HG03108 (cell line): ENCODE data around the gene ADAMTS4.

ENCODE experiments used
- ATAC-seq: cut with Tn5 transposase; IDR thresholded peaks from one replicate; pipeline ENCODE4 v1.9.1; 2021; ENCODE audit warnings: moderate library complexity; ENCODE audit not compliant: unreplicated experiment

ADAMTS4 gene

DNA sequence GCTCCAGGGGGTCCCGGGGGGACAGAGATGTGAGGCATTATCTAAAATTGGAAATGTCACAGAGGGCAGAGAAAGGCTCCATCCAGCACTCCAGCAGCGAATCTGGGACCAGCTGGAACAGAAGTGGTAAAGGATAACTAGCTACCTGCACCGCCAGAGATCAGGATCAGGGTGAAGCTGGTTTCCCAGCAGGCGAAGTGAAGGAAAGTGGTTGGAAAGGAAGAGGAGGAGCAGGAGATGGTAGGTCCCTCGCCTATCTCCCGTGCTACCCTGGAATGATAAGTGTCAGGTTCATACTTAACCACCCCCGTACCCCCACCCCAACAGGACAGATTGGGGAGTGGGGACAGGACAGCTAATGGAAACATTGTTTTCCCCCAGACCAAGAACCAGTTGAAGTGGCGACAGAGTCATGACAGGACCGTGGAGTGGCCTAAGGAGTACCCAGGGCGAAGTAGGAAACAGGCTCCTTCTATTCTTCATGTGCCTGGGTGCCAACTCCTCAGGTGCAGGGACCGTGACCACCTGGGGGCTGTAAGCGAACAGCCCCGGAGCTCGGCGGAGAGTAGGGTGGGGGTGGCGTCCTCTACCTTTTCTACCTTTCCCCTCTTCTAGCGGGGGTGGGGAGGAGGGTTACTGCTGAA, 22.3 kb downstream of the ADAMTS4 start:
- no peak for ATAC-seq

- ATAC-seq: no peak
These were observed 22.9 kb downstream of the ADAMTS4 start for GRCh38 chr1:161175771-161176453.

DNA sequence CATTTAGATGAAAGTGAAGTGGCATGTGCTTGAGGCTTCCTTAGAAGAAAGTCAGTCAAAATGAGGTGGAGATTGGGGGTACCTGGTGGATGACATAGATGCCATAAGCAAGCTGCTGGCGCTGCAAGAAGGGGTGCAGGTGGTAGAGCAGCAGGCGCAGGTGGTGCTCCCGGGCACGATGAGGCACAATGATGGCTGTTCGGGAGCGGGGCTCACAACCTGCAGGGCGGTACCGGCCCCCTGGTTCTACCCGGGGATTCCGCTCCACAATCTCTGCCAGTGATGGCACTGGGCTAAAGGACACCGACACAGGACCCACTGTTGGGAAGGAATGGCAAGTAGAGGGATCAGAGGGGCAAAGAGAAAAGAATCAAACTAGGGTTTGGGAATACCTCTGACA, 23.9 kb downstream of the ADAMTS4 start:
- no peak for ATAC-seq

DNA sequence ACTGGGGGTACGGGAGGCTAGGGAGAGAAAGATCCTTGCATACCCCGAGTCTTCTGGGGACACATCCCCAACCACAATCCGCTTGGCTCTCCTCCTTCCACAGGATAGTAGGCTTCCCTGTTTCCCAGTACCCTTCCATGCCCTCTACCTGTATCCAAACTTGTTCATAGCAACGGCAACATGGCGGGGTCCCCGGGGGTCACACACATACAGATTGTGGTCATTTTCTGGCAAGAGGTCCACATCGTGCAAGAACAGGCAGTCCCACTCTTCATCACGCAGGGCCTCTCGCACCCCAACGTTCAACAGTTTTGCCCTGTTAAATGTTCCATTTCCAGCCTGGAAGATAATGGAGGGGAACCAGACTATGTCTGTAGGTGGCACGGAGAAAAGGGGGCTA, 25.1 kb downstream of the ADAMTS4 start:
- no peak for ATAC-seq

- ATAC-seq: no peak
These were observed 26.0 kb downstream of the ADAMTS4 start for GRCh38 chr1:161172776-161173376.

GRCh38 chr1:161172349-161172748, 26.5 kb downstream of the ADAMTS4 start:
- no peak for ATAC-seq

DNA sequence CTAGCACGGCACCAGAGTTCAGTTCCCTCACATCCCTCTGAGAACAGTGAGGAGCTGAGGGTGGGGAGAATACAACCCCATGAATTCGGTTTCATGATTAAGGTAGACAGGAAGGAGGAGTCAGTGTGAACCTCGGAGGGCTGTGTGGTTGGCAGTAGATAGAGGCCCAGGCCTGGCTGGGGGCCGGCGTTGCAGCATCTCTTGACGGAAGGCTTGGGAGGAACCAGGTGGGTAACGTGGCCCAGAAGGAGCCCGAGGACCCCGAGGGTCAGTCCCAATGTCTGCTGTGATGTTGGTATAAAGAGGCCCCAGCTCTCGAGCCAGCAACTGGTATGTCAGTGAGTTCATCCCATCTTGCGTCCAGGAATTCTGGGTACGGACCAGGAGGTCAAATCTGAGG, 27.2 kb downstream of the ADAMTS4 start:
- no peak for ATAC-seq

DNA sequence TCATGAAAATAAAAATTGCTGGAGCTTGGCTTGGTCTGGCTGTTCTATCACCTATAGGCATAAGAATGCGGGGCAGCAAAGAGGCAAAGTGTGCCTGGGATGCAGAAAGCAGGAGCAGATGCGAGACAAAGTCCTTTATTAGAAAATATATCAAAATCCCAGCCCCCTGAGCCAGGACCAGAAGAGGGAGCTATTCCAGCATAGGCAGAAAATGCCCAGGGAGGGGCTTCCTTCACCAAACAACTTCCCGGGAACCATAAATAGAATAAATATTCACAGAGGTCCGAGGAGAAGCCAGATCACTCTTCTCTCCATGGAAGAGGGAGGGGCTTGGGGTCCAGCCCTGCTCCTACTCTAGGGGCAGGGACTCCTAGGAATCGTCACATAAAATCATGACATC, 27.7 kb downstream of the ADAMTS4 start:
- no peak for ATAC-seq

- ATAC-seq: no peak
These were observed 29.9 kb downstream of the ADAMTS4 start for GRCh38 chr1:161168906-161169305.

DNA sequence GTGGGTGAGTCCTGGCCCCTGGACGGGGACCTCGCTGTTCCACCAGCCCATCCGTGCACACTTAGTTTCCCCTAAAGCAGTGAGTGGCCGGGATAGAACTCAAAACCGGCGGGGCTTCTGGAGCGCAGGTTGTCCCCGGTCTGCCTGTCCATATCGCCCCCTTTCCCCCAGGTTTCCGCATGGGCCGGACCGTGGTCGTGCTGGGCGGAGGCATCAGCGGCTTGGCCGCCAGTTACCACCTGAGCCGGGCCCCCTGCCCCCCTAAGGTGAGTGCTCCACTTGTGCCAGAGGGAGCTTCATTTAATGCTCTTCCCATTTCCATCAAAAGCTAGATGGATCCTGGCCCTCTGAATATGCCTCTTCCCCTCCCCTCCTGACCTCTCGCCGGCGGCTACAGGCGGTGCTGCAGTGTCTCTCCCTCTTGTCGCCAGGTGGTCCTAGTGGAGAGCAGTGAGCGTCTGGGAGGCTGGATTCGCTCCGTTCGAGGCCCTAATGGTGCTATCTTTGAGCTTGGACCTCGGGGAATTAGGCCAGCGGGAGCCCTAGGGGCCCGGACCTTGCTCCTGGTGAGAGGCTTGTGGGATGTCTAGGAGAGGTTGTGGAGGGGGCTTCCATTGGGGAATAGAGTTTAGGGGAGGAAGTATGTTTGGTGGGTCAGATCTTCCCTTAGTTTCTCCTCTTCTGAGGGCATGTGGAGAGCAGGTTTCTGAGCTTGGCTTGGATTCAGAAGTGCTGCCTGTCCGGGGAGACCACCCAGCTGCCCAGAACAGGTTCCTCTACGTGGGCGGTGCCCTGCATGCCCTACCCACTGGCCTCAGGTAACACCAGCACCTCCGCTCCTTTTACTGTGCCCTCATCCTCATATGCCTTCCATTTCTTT, 31.9 kb downstream of the ADAMTS4 start:
- ATAC-seq: no peak

- peak; percentile 93 for ATAC-seq
These were observed 32.8 kb downstream of the ADAMTS4 start, which contains the start of gene PPOX for GRCh38 chr1:161165742-161166668. Gene PPOX, plus strand, starts transcription at chr1:161166426. Its CDS starts 422 bp downstream, at chr1:161166848.

DNA sequence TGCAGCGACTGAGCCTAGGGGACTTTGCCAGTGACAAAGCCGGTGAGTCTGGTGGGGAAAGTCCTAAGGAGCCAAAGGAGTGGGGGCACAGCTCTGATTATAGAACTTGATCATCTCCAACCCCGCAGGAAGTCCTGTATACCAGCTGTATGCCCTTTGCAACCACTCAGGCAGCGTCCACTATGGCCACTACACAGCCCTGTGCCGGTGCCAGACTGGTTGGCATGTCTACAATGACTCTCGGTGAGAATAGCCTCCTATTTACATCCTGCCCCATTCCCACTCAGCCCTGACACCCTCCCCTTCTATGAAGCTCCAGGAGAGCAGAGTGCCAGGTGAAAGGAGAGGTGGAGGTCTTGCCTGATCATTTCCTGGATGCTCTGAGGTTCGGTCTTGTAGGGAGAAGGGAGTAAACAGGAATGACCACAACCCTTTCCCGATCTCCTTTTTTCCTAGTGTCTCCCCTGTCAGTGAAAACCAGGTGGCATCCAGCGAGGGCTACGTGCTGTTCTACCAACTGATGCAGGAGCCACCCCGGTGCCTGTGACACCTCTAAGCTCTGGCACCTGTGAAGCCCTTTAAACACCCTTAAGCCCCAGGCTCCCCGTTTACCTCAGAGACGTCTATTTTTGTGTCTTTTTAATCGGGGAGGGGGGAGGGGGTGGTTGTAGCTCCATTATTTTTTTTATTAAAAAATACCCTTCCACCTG, 33.8 kb downstream of the ADAMTS4 start:
- ATAC-seq: no peak

DNA sequence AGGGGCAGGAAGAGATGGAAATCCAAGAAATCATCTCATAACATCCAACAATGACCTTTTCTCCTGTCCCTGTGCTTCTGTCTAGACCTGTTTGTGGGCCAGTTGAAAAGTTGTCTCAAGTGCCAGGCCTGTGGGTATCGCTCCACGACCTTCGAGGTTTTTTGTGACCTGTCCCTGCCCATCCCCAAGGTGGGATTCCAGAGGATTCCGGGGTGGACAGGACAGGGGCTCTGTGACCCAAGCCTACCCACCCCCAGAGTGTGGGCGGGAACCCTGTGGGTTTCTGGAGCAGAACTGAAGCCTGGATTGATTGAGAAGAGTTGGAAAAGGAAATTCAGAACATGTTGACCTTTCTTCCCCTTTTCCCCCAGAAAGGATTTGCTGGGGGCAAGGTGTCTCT, 35.1 kb downstream of the ADAMTS4 start:
- no peak for ATAC-seq

GRCh38 chr1:161162806-161163205, 36.0 kb downstream of the ADAMTS4 start:
- ATAC-seq: no peak

GRCh38 chr1:161162052-161162451, 36.8 kb downstream of the ADAMTS4 start:
- no peak for ATAC-seq

- ATAC-seq: no peak
These were observed 37.2 kb downstream of the ADAMTS4 start for GRCh38 chr1:161161652-161162051.

GRCh38 chr1:161160671-161161145, 38.1 kb downstream of the ADAMTS4 start:
- no peak for ATAC-seq

DNA sequence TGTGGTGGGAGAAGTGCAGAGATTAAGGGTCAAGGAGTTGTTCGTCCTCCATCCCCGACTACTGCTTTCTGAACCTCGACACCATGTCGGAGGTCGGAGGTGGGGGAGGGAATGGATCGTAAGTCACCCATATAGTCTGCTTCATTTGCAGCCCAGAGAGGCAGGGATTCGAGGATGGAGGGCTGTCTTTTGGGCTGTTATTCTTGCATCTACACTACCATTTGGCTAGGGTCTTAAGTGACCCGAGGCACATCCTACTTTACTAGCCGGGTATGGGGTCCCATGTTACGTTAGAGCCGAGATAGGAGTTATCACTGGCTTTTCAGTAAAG, 39.0 kb downstream of the ADAMTS4 start:
- no peak for ATAC-seq

DNA sequence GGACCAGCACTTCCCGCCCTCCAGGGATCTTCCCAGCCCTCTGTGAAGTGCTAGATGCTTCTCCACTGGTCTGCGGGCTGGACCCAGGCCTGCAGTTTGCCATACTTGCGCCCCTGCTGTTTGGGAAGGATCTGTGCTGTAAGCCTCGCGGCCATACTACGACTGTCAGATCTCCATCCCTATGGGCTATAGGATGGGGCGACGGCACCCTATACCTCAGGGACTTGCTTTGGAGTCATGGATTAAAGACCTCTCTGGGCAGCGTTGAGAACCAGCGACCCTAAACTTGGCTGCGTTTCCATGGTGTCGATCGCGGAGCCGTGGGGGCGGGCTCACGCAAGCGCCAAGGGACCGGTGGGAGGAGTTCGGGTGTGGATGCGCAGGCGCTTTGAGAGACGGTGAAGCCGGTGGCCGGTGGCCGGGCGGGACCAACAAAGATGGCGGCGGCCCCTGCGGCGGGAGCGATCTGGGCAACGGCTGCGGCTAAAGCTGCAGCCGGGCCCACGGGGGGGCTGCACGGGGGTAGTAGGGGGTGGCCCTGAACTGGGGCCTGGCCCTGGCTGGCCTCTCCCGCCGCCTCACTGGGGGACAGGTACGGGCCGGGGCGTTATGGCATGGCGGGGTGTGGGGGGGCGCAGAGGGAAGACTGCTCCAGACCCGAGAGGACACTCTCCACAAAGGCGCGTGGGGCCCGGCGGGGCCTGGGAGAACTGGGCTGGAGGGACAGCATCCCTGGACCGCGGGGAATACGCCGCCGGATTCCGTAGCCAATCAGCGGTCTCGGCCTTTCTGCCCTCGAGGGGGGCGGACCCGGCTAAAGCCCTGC, 39.6 kb downstream of the ADAMTS4 start, which contains the start of gene USP21:
USP21 (plus strand) TSS at position 414 of the 826 bp plus-strand sequence. CDS start 1,141 bp downstream, outside the sequence.
- peak; percentile 87 for ATAC-seq
